Transverse colon (tissue), 3 donors: ENCODE results near the gene IDUA.

Experiments
- EP300 ChIP-seq: sonication (generic); formaldehyde crosslinking; IDR thresholded peaks from one replicate; pipeline ENCODE4 v1.6.1; 2017; ENCODE audit warnings: antibody characterized with exemption, low read depth
- TF ChIP-seq, protein P1 (sequence below), 5 experiments: fragments of 200-600 bp in 3 of 5; fragments of 450-650 bp in 2 of 5; sonication (generic) in 3 of 5; IDR thresholded peaks; 1 replicate in 2 of 5; 2 replicates in 3 of 5; pipeline ENCODE4 v1.5.1; 2016 to 2017; ENCODE audit warnings: antibody characterized with exemption in 5 of 5, inconsistent platforms in 3 of 5, mild to moderate bottlenecking in 2 of 5, moderate library complexity in 1 of 5

DNA sequence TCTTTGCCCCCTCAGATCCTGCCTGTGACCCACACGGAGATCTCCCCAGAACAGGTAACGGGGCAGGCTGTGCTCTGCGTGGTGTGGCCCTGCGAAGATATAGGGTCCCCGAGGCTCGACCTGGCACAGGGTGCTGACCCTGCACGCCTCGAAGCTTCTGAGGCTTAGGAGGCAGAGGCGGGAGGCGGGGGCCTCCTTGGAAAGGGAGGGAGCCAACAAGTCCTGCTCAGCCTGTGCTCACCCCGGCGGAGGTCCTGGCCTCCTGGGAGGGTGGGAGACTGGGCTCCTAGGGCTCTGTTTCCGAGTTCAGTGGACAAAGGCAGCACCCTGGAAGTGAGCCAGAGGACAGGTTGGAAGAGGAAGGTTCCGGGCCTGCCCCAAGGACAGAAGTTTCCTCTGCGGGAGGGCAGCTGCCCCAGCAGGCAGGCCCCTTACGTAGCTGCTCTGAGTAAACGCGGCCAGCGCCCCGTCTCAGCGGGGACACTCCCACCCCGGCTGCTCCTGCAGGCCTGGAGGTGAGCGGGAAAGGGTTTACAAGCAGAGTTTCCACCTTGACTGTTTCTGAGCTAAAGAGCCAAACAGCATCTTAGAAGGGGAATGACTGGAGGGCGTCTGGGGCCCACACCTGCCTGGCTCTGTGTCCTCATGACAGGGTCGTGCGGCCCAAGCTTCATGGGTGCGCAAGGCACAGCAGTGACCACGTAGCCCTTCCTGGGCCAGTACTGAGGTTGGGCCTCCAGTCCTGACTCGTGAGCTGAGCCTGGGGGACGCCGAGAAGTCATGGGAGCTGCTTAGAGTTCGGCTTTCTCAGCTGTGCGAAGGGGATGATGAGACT, 38.5 kb upstream of the IDUA start:
- TF ChIP-seq, protein P1, sequence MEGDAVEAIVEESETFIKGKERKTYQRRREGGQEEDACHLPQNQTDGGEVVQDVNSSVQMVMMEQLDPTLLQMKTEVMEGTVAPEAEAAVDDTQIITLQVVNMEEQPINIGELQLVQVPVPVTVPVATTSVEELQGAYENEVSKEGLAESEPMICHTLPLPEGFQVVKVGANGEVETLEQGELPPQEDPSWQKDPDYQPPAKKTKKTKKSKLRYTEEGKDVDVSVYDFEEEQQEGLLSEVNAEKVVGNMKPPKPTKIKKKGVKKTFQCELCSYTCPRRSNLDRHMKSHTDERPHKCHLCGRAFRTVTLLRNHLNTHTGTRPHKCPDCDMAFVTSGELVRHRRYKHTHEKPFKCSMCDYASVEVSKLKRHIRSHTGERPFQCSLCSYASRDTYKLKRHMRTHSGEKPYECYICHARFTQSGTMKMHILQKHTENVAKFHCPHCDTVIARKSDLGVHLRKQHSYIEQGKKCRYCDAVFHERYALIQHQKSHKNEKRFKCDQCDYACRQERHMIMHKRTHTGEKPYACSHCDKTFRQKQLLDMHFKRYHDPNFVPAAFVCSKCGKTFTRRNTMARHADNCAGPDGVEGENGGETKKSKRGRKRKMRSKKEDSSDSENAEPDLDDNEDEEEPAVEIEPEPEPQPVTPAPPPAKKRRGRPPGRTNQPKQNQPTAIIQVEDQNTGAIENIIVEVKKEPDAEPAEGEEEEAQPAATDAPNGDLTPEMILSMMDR (IDR thresholded peaks at IDR 0.05) = no peak
- TF ChIP-seq EP300 = no peak
